ENCODE results near the gene DDRGK1. TPM values are rescaled to one million over a fixed set of nuclear protein-coding genes. Genes with fewer than 3 reads are reported as not detected.
"Not testable (repeated sequence)": the region's sequence is repeated elsewhere in the genome, so short reads cannot be mapped to it uniquely, and the experiment has no call there.

Gene DDRGK1
- total RNA-seq, 1 experiment from 2014 or later: 81.4 TPM

GRCh38 chr20:3221398-3222226 lies 17.1 kb upstream of the DDRGK1 start:
- no peak for DNase-seq (ENCODE audit: extremely low read depth, low read depth)

GRCh38 chr20:3218307-3218988 lies 14.0 kb upstream of the DDRGK1 start:
- peak; percentile 59 for DNase-seq (ENCODE audit: extremely low read depth, low read depth)

DNA sequence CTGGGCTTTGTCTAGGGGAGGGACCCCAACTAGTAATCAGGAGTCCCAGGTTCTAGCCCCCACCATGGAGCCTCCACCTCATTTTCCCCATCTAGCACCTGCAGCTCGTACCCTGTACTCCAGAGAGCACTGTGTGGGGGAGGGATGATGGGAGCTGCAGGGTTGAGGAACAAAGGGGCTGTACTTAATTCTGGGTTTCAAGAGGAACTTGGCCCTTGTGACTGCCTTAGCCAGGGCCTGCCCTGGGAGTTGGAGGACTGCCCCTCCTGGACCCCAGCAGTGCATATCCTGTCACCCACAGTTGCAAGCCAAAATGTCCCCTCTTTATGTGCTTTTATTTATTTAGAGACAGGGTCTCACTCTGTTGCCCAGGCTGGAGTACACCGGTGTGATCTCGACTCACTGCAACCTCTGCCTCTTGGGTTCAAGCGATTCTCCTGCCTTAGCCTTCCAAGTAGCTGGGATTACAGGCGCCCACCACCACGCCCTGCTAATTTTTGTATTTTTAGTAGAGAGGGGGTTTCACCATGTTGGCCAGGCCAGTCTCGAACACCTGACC lies 11.0 kb upstream of the DDRGK1 start:
- DNase-seq (ENCODE audit: extremely low read depth, low read depth): not testable (repeated sequence)

- DNase-seq (ENCODE audit: extremely low read depth, low read depth): no peak
Observed at GRCh38 chr20:3213226-3213625, 8.7 kb upstream of the DDRGK1 start.

DNA sequence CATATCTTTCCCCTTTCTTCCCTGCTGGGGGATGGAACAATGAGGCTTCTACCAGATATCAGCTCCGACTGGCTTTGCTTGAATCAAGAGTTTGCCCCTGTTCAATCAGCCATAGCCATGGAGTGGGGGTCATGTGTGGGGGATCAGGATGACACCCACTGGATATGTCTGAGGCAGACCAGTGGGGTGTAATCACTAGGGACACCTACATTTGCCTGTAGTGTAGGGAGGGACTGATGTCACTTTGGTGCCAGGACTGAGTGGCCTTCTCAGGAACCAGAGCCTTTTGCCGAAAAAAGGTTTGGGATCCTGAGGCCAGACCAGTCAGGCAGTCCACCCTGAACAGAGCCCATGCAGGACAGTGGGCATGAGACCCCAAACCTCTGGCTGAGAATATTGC lies 5.9 kb upstream of the DDRGK1 start:
- no peak for DNase-seq (ENCODE audit: extremely low read depth, low read depth)

- no peak for DNase-seq (ENCODE audit: extremely low read depth, low read depth)
Observed at GRCh38 chr20:3209946-3210317, 5.5 kb upstream of the DDRGK1 start.

DNA sequence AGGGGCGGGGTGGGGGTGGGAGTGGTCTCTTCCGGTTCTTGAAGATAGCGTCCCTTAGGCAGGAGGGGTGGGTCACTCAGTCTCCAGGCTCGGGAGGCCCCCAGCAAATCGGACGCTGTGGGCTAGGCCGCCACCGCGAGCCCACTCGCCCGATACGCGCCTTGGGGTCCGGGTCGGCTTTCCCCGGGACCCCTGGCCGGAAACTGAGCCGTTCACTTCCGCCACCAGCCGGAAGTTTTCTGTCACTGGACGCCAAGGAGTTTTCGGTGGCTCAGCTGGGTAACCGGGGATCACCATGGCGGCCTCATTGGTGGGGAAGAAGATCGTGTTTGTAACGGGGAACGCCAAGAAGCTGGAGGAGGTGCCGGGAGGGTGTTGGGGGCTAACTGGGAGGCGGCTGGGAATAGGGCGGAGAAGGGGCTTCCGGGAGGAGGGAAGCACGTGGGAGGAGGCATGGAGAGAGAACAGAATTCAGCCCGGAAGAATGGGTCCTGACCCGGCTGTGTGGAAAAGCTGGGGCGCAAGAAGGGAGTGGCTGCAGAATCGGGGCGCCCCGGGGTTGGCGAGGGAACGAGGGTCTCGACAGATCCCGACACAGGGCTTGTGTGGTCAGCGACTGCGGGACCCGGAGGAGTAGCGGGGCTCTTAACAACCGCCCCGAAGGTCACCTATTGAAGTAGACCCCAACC lies 4.9 kb upstream of the DDRGK1 start, which contains the start of gene ITPA:
TSS of gene ITPA (plus strand) at position 242 of the 689 bp plus-strand sequence. CDS start at position 296, 54 bp downstream.
- no peak for DNase-seq (ENCODE audit: extremely low read depth, low read depth)

DNA sequence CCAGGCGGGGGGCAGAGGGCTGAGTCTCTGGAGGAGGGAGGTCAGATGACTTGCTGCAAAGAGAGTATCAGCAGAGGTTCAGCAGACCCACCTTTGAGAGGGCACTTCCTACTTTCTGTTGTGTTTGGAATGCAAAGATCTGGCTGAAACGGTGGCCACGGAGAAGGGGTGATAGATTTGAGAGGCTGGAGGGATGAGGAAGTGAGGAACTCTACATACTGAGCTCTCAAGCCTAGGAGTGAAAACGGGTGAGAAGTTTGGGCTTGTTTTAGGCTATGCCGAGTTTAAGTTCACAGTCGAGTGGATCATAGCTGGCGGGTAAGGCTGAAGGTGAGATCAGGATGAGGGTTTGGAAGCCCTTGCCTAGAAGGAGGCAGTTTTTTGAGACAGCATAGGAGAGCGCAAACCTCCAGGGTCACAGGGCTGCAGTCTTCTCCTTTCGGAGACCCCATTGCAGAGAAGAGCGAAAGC lies 4.3 kb upstream of the DDRGK1 start:
- DNase-seq (ENCODE audit: extremely low read depth, low read depth): no peak

DNA sequence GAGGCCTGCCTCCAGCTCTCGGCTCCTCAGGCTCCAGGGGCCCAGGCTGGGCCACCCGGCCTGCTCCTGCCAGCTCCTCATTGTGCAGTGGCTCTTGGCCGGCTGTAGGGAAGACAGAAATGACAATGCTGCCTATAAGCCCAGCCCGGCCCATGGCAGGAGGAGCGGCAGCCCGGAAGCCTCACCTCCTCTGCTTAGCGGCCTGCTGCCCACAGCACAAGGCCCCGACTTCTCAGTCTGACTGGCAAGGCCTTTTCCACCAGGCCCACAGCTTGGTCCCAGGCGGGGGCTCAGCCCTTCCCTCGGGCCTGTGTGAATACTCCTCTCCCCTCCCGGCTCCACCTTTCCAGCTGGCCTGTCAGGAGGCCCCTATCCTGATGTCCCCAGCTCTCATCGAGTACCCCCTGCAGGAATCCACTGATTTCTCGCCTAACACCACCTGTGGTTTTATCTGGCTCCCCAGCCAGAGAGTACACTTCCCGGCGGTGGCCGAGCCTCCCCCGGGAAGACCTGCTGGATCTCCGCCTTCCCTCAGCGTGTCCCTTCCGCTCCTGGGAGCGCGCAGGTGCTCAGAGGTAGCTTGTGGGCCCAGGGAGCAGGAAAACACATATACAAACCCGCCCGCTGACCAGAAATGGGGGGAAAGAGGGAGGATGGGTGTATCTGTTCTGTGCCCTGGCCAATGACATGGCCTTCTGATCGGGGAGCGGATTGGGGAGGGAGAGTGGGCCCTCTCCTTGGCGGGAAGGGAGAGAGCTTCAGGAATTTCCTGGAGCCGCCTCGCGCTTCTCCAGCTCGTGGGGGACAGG lies 963 bp downstream of the DDRGK1 start:
- no peak for DNase-seq (ENCODE audit: extremely low read depth, low read depth)

- DNase-seq (ENCODE audit: extremely low read depth, low read depth): no peak
Observed at GRCh38 chr20:3202965-3203314, 1.5 kb downstream of the DDRGK1 start.

DNA sequence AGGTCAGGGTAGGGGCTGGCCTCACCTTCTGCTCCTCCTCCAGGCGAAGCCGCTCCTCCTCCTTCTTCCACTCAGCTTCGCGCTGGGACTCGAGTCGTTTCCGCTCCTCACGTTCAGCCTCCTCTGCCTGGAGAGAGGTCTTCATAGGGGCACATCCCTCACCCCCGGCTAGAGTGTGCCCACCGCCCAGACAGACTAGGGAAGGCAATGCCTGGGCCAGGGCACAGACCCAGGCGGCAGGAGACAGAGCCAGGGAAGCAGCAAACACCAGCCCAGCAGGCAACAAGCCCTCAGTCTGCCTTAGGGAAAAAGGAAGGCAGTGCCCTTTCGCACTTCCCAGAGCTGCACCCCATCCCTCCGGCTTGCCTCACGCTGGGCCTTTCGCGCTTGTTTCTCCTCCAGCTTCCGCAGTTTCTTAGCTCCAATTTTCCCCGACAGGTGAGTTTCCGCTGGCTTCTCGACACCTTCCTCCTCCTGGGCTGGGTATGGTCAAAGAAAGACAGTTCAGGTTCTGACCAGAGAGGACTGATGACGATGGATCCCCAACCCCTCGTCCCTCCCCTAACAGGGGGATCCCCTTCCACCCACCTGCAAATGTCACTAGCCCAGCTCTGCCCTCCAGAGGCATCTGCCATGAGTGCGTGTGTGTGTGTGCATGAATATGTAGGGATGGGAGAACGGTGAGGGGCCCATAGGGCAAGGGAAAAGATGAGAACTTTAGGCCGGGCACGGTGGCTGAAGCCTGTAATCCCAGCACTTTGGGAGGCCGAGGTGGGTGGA lies 4.3 kb downstream of the DDRGK1 start:
- DNase-seq (ENCODE audit: extremely low read depth, low read depth): no peak

DNA sequence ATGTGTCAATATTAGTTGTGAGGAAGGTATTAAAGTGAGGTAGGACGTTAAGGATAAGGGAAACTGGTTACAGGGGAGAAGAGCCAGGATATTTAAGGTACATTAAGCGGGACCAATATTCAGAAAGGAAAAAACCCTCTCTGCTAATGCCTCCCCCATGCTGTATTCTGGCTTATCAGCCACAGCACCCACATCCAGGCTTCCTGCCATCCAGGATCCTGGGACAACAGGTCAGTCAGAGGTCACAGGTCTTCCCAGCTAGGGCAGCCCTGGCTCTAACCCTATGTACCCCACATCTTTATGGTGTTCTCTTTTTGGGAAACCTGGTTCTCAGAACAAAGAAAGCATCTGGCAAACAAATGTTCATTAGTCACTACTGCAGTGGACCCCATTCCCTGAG lies 5.3 kb downstream of the DDRGK1 start:
- no peak for DNase-seq (ENCODE audit: extremely low read depth, low read depth)

DNA sequence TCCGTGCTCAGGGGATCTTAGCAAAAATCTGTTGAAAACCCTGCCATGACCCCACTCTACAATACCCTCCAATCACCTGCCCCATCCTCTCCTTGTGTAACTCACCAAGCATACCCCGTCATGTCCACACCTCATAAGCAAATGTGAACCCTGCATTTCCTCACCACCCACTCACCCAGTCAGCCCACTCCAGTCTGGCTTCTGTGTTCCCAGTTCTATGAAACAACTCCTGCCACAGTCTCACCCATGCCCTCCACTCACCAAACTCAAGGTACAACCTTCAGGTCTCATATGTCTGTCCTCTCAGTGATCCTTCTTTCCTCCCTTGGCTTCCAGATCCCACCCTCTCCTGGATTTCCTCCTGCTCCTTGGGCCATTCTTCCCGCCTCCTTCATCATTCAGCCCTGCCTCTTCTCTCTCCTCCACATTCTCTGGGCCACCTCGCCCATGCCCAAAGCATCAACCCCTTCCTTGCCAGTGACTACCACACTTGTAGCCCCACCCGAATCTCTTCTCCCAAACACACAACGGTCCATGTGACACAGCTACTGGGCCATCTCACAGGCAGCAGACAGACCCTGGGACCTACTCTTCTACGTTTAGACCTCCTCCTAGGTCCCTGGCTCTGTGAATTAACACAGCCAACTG lies 8.8 kb downstream of the DDRGK1 start:
- DNase-seq (ENCODE audit: extremely low read depth, low read depth): no peak

DNA sequence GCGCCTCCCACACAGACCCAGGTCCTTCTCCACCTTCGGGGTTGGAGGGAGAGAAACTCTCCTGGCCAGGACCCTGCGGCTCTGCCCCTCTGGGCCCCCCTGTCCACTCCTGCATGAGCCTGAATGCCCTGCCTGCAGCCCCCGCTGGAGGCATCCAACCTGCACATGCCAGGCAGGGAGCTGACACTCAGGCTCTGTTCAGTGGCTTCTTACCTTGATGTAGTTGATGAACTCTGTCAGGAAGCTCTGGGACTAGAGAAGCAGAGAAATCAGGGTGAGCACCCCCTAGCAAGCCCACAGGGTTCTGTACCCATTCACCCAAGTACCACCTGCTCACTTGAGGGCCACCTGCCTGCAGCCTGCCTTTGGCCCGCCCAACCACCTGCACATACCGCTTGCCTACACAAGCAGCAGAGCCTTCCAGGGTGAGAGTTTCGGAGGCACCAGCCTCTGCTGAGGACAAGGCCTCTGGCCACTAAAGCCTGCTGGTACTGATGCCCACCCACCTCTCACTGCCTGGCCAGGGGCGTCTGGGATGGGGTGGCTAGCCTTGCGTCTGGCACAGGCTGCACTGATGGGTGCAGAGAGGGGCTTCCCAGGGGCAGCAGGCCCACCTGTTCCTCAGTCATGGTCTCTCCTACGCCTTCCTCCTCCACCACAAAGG lies 9.7 kb downstream of the DDRGK1 start:
- DNase-seq (ENCODE audit: extremely low read depth, low read depth): no peak

DNA sequence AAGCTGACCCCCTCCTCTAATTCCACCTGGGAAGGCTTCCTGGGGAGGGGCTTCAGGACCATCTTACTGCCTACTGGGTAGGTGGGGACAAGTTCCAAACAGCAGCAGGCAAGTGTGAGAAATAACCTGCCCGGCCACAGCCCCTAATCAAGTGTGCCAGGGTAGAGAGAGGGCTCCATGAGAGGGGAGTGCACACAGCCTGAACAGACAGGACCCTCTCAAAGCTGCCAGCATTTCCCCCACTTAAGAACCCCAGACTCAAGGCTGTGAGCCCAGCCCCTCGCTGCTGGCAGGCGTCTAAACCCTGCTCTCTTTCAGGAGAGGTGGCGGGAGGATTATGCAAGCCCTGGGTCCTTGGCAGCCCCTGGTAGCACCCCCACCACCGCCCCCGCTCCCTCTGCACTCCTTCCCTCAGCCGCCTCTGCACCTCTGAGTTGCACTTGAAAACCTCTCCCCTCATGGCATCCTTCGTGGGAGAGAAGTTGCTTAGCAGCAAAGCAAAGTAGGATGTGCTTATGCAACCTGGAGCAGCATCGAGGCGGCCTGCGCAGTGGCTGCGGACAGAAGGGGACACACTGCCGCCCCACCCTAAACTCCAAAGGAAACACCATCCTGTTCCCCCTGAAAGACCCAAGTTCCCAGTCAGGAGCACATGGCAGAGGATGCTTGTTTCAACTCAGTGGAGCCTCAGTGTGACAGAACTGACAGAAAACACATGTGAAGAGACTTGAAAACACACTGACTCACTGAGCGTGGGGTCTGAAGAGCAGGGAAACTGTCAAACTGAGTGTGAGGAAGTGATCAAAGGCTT lies 10.5 kb downstream of the DDRGK1 start:
- DNase-seq (ENCODE audit: extremely low read depth, low read depth): no peak

DNA sequence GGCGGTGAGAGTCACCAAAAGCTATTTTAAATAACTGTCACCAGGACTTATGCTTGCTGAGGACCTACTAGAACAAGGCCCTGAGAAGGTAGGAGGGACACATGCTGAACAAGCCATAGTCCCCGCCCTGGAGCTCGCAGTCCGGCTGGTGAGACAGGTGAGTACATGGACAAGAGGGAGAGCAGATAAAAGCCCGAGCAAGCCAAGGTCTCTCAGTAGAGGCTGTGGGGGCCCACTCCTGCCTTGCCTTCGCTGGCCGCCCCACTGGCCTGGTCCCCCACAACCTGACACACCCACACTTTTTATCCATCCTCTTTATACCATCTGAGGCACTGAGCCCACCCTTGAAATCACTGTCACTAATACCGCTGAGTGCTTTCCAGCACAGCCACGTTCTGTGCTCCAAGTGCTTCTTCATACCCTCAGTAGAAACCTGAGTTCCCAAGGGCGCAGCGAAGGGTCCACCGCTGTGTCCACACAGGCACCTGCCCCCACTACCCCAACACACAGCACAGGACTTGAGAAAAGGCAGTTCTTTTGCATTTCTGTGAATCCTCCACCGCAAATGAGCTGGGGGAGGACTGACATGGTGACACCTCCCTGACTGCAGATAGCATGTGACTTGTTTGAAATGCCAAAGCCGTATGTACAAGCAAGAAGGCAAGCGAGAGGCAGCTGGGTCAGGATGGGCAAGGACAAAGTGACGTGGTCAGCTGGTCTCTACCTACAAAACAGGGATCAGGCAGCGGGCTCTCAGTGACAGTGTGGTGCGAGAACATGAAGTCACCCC lies 12.1 kb downstream of the DDRGK1 start:
- no peak for DNase-seq (ENCODE audit: extremely low read depth, low read depth)

GRCh38 chr20:3190681-3191111 lies 13.8 kb downstream of the DDRGK1 start:
- DNase-seq (ENCODE audit: extremely low read depth, low read depth): no peak
